Calu3 (cell line): Measurements from ENCODE around the gene PRCD. TPM values are rescaled to one million over a fixed set of nuclear protein-coding genes. Genes with fewer than 3 reads are reported as not detected.

ENCODE experiments used
- BruUV-seq: library from RNA; stranded (reverse); fragments of 400-500 nt; replicated peaks from 2 replicates; lab custom pipeline; 2021; lab: Mats Ljungman, UMichigan
- CTCF ChIA-PET: fragments of 300-600 bp; sonication (Branson Sonifier 250); formaldehyde crosslinking; loops from one replicate; lab custom pipeline; 2022; ENCODE audit warnings: antibody characterized with exemption; lab: Charles Lee
- DNase-seq: peaks from one replicate; pipeline ENCODE4 v3.0.0; 2022
- H3K27ac Mint-ChIP-seq: one replicate; pipeline ENCODE4 v1.8.0; 2022; ENCODE audit warnings: mixed read lengths; ENCODE audit not compliant: unreplicated experiment
- H3K27me3 Mint-ChIP-seq: one replicate; pipeline ENCODE4 v1.8.0; 2022; ENCODE audit warnings: mixed read lengths; ENCODE audit not compliant: unreplicated experiment
- H3K36me3 Mint-ChIP-seq: one replicate; pipeline ENCODE4 v1.8.0; 2022; ENCODE audit warnings: mild to moderate bottlenecking, moderate library complexity, mixed read lengths; ENCODE audit not compliant: insufficient read depth, unreplicated experiment
- H3K4me1 Mint-ChIP-seq: one replicate; pipeline ENCODE4 v1.8.0; 2022; ENCODE audit warnings: mild to moderate bottlenecking, low read depth, mixed read lengths; ENCODE audit not compliant: unreplicated experiment
- H3K4me3 Mint-ChIP-seq: one replicate; pipeline ENCODE4 v1.8.0; 2022; ENCODE audit warnings: mild to moderate bottlenecking, low read depth, moderate library complexity, mixed read lengths; ENCODE audit not compliant: unreplicated experiment
- H3K9me3 Mint-ChIP-seq: one replicate; pipeline ENCODE4 v1.8.0; 2022; ENCODE audit warnings: low read depth, mixed read lengths; ENCODE audit not compliant: unreplicated experiment
- intact Hi-C: fragments of 100-400 bp; cut with micrococcal nuclease; formaldehyde crosslinking; loops from one replicate; pipeline ENCODE4 v1.10.0; 2022; ENCODE audit not compliant: unreplicated experiment
- total RNA-seq: library from RNA; stranded (reverse); gene quantifications from 2 replicates; pipeline ENCODE4 v1.2.3, GENCODE V29; 2022
- TF ChIP-seq, protein P1 (sequence below): fragments of 200-600 bp; IDR thresholded peaks from one replicate; pipeline ENCODE4 v1.8.0; 2022; ENCODE audit warnings: antibody characterized with exemption; ENCODE audit not compliant: unreplicated experiment

The PRCD gene
- total RNA-seq, 1 experiment from 2014 or later, result not detected

DNA sequence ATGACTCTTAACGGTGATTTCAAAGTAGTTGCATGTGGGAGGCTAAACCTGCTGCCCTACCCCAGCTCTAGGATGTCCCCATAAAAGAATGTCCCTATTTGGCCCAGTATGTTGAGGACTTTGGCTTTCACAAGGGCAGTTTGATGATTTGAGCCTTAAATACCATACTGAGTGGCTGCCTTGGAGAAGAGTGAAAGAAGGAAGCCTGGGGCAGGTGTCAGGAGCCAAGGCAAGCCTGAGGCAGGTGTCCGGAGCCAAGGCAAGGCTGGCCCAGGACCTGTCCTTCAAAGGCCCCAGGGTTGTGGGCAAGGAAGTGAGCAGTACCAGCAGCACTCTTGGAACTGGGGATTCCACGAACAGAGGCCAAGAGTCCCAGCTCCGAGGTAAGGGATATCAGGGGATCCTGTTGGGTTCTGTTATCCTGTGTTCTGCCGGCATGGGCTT, 27.2 kb downstream of the PRCD start:
- Mint-ChIP-seq H3K4me3 (no peak overlapping the region), H3K36me3 (peaks cover 71% of the 10 kb centered on the region), H3K27me3 (no peaks in the 10 kb centered on the region), H3K4me1 (peaks cover 56% of the 10 kb centered on the region), H3K9me3 (no peaks in the 10 kb centered on the region), H3K27ac (peak overlapping the region; percentile 83)
- CTCF ChIA-PET, result interaction anchor here (1.0 to 2.9 kb wide), 4 partner anchors 10 to 57 kb away, joined by 3 to 13 read pairs (median 8); partner anchors contain the start of gene ST6GALNAC2
- no peak for DNase-seq
- intact Hi-C loops, result no loop called here
- TF ChIP-seq, protein P1, sequence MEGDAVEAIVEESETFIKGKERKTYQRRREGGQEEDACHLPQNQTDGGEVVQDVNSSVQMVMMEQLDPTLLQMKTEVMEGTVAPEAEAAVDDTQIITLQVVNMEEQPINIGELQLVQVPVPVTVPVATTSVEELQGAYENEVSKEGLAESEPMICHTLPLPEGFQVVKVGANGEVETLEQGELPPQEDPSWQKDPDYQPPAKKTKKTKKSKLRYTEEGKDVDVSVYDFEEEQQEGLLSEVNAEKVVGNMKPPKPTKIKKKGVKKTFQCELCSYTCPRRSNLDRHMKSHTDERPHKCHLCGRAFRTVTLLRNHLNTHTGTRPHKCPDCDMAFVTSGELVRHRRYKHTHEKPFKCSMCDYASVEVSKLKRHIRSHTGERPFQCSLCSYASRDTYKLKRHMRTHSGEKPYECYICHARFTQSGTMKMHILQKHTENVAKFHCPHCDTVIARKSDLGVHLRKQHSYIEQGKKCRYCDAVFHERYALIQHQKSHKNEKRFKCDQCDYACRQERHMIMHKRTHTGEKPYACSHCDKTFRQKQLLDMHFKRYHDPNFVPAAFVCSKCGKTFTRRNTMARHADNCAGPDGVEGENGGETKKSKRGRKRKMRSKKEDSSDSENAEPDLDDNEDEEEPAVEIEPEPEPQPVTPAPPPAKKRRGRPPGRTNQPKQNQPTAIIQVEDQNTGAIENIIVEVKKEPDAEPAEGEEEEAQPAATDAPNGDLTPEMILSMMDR, result no peak
- BruUV-seq, result no TSS peak

DNA sequence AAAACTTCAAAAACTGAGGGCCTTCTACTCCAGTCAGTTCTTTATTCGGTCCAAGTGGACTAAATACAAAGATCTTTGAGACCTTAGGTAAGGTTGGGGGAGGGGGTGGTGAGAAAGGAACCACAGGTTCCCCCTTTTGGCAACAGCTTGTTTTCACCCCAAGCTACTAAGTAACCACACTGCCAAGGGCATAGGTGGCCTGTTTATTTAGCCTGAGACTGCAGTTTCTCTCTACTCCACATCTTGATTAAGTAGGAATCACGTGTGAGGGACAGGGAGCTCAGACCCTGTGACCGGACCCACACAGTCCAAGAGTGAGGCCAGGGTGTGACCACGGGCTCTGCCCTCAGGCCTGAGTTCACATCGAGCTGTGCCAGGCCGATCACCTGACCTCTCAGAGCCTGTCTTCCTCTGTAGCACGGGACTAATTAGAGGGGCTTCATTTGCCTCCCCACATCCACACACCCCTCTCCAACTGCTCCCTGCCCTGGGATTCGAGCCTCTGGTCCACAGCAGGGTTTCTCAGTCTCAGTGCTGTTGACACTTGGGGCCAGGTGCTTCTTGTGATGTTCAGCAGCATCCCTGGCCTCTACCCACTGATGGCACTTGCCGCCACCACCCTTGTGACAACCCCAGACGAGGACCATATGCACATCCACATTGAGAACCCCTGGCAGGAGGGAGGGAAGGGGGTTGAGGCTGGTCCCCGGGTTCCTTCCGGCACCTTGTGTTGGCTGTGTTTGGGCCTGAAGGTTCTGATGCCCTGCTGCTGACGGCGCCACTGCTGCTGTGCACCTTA, 28.0 kb downstream of the PRCD start:
- BruUV-seq, result no TSS peak
- Mint-ChIP-seq H3K4me3 (peak overlapping the region; percentile 34), H3K36me3 (peaks cover 64% of the 10 kb centered on the region), H3K9me3 (no peaks in the 10 kb centered on the region), H3K27ac (peak overlapping the region; percentile 83), H3K4me1 (peaks cover 54% of the 10 kb centered on the region), H3K27me3 (no peaks in the 10 kb centered on the region)
- TF ChIP-seq, protein P1, result no peak
- intact Hi-C loops, result no loop called here
- DNase-seq, result peak; percentile 37
- CTCF ChIA-PET, result interaction anchor here (0.9 to 2.9 kb wide), 5 partner anchors 10 to 103 kb away, joined by 3 to 13 read pairs (median 4); partner anchors contain the start of gene ST6GALNAC2

DNA sequence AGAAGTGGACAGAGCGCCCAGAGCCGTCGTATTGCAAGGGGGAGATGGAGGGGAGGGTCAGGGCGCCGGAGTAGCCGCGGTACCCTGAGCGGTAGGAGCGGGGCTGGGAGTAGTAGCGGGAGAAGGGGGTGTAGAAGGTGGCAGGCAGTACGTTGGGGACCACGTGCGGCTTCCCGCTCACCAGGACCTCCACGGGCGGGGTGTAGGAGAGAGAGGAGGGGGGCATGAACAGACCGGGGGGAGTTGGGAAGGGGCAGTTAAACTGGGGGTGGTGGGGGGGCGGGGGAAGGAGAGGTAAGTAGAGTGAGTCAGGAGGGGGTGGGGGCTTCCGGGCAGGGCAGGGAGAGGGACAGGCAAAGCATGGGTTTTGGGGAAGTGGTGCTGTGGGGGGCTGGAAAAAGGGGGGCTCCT, 29.0 kb downstream of the PRCD start:
- H3K4me3 Mint-ChIP-seq, result peak overlapping the region; percentile 34
- CTCF ChIA-PET, result interaction anchor here (1.3 to 1.7 kb wide), 2 partner anchors 12 to 55 kb away, joined by 8 to 12 read pairs; no protein-coding TSS in a partner anchor
- H3K4me1 Mint-ChIP-seq, result peaks cover 57% of the 10 kb centered on the region
- TF ChIP-seq, protein P1, result no peak
- H3K9me3 Mint-ChIP-seq, result no peaks in the 10 kb centered on the region
- peak overlapping the region; percentile 83 for H3K27ac Mint-ChIP-seq
- no TSS peak for BruUV-seq
- H3K36me3 Mint-ChIP-seq, result peaks cover 61% of the 10 kb centered on the region
- DNase-seq, result no peak
- no peaks in the 10 kb centered on the region for H3K27me3 Mint-ChIP-seq
- intact Hi-C loops, result no loop called here

DNA sequence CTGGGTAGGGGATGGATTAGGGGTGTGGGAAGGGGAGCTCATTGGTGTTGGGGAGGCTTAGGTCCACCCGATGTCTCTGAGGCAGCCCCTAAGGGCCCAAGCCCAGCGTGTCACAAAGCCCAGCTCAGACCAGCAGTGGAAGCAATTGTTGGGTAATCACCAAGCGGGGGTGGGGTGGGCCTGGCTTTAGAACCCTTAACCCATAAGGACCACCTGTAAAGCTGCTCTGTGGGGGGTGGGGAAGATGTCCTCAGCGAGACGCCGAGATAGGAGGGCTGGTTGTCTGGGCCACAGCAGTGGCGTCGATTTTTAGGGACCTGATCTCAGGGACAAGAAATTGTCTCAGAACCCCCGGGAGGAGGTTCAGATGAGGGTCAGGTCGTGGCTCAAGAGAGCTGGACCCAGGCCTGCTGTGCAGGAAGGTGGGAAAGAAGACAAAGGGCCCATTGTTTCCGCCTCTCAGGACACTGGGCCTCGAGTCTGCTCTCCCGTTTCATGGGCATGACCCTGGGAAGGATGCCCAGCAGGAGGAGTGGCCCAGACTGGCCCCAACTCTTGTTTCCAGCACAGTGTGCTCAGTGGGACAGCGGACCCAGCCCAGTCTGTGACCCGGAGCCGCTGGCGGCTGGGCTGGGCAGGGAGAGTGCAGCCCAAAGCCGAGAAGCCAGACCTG, 29.9 kb downstream of the PRCD start:
- H3K27me3 Mint-ChIP-seq, result no peaks in the 10 kb centered on the region
- peak overlapping the region; percentile 83 for H3K27ac Mint-ChIP-seq
- peak overlapping the region; percentile 50 for H3K4me3 Mint-ChIP-seq
- no TSS peak for BruUV-seq
- no peaks in the 10 kb centered on the region for H3K9me3 Mint-ChIP-seq
- intact Hi-C loops, result no loop called here
- TF ChIP-seq, protein P1, result no peak
- peaks cover 54% of the 10 kb centered on the region for H3K36me3 Mint-ChIP-seq
- H3K4me1 Mint-ChIP-seq, result peaks cover 62% of the 10 kb centered on the region
- peak; percentile 89 for DNase-seq
- CTCF ChIA-PET, result interaction anchor here (0.6 to 1.7 kb wide), 8 partner anchors 12 to 112 kb away, joined by 3 to 12 read pairs (median 4); no protein-coding TSS in a partner anchor
